H1 (cell line): ENCODE measurements around the gene NOD2.

ENCODE experiments used
- CEBPB ChIP-seq: IDR thresholded peaks from 2 replicates; pipeline ENCODE4 v1.6.1; 2012; ENCODE audit warnings: low read depth, low read length
- CHD2 ChIP-seq: IDR thresholded peaks from 2 replicates; pipeline ENCODE4 v1.6.1; 2012; ENCODE audit warnings: low read length, improper control_type of control experiment
- TEAD4 ChIP-seq: IDR thresholded peaks from 2 replicates; pipeline ENCODE4 v1.6.1; 2012; ENCODE audit warnings: low read depth, low read length, inconsistent platforms, mixed read lengths
- TF ChIP-seq, protein P1 (sequence below): IDR thresholded peaks from 2 replicates; pipeline ENCODE4 v1.6.1; 2012; ENCODE audit warnings: inconsistent platforms
- TF ChIP-seq, protein P2 (sequence below), 3 experiments: IDR thresholded peaks; 1 replicate in 2 of 3; 2 replicates in 1 of 3; pipeline versions ENCODE4 v1.5.1 to v1.6.1; 2011; ENCODE audit warnings: low read length in 3 of 3, mild to moderate bottlenecking in 3 of 3, inconsistent platforms in 2 of 3, low read depth in 1 of 3, moderate library complexity in 1 of 3; ENCODE audit not compliant: insufficient read depth in 1 of 3; ENCODE audit errors: control extremely low read depth in 1 of 3

DNA sequence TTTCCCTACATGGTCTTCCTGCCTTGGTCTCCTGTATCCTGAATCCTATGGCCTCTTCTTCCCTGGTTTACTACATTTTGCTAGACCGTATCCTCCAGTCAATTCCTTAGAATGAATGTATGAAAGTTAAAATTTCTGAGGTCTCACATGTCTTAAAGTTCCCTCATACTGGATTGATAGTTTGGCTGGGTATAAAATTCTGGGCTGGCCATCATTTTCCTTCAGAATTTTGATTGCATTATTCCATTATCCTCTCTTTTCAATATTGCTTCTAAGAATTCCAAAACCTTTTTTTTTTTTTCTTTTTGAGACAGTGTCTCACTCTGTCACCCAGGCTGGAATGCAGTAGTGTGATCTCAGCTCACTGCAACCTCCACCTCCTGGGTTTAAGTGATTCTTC, 10.8 kb downstream of the NOD2 start:
- TF ChIP-seq CHD2, result no peak
- TF ChIP-seq TEAD4, result no peak
- TF ChIP-seq, protein P1, sequence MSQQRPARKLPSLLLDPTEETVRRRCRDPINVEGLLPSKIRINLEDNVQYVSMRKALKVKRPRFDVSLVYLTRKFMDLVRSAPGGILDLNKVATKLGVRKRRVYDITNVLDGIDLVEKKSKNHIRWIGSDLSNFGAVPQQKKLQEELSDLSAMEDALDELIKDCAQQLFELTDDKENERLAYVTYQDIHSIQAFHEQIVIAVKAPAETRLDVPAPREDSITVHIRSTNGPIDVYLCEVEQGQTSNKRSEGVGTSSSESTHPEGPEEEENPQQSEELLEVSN, result no peak
- TF ChIP-seq CEBPB, result no peak
- TF ChIP-seq, protein P2, sequence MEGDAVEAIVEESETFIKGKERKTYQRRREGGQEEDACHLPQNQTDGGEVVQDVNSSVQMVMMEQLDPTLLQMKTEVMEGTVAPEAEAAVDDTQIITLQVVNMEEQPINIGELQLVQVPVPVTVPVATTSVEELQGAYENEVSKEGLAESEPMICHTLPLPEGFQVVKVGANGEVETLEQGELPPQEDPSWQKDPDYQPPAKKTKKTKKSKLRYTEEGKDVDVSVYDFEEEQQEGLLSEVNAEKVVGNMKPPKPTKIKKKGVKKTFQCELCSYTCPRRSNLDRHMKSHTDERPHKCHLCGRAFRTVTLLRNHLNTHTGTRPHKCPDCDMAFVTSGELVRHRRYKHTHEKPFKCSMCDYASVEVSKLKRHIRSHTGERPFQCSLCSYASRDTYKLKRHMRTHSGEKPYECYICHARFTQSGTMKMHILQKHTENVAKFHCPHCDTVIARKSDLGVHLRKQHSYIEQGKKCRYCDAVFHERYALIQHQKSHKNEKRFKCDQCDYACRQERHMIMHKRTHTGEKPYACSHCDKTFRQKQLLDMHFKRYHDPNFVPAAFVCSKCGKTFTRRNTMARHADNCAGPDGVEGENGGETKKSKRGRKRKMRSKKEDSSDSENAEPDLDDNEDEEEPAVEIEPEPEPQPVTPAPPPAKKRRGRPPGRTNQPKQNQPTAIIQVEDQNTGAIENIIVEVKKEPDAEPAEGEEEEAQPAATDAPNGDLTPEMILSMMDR (IDR thresholded peaks at IDR 0.05; ENCODE audit: control extremely low read depth in 1 of 3, insufficient read depth in 1 of 3, low read depth in 1 of 3, low read length in 3 of 3), result no peak
